WERI-Rb-1 (cell line): Measurements from ENCODE around the gene SDK2.
A peak's percentile ranks its signal among the peaks of the same experiment; 100 is the strongest.

Experiments
- DNase-seq: peaks from one replicate; pipeline ENCODE4 v3.0.0-alpha.2; 2020
- H3K27ac ChIP-seq: fragments of 250-450 bp; sonication (Bioruptor Pico); 2 replicates; pipeline ENCODE4 v1.5.1; 2020; ENCODE audit warnings: mild to moderate bottlenecking, moderate library complexity
- H3K27me3 ChIP-seq: fragments of 250-450 bp; sonication (Bioruptor Pico); 2 replicates; pipeline ENCODE4 v1.5.1; 2021; ENCODE audit warnings: mild to moderate bottlenecking, low read depth, moderate library complexity; ENCODE audit not compliant: insufficient read depth, severe bottlenecking
- H3K36me3 ChIP-seq: fragments of 250-450 bp; sonication (Bioruptor Pico); 2 replicates; pipeline ENCODE4 v1.5.1; 2020; ENCODE audit warnings: mild to moderate bottlenecking, moderate library complexity
- H3K4me3 ChIP-seq: 2 replicates; pipeline ENCODE4 v1.5.1; 2011; ENCODE audit warnings: low read depth, mild to moderate bottlenecking, control low read depth, low read length
- H3K9me3 ChIP-seq: fragments of 250-450 bp; sonication (Bioruptor Pico); 2 replicates; pipeline ENCODE4 v1.5.1; 2021; ENCODE audit warnings: mild to moderate bottlenecking, moderate library complexity; ENCODE audit not compliant: severe bottlenecking
- CTCF ChIP-seq: IDR thresholded peaks from 2 replicates; pipeline ENCODE4 v1.5.1; 2011; ENCODE audit warnings: low read depth, mild to moderate bottlenecking, control low read depth, inconsistent platforms, low read length

The SDK2 gene

GRCh38 chr17:73644145-73645049, at the start of gene SDK2:
SDK2 (minus strand) TSS chr17:73644445; CDS start chr17:73644088, 357 bp downstream.
- DNase-seq = peak; percentile 53
- Histone ChIP-seq H3K27ac (peak within 1 kb of the TSS; percentile 87), H3K27me3 (no peaks in the 10 kb centered on the region), H3K4me3 (peak within 1 kb of the TSS; percentile 84), H3K9me3 (no peaks in the 10 kb centered on the region), H3K36me3 (peaks cover 3% of the 10 kb centered on the region; the same call in 1 of the 2 replicates)
- TF ChIP-seq CTCF = no peak

GRCh38 chr17:73693071-73693470, 48.8 kb upstream of the SDK2 start:
- no peak overlapping the region for H3K4me3 ChIP-seq
- no peaks in the 10 kb centered on the region for H3K27me3 ChIP-seq
- no peak for DNase-seq

GRCh38 chr17:73691321-73691766, 47.1 kb upstream of the SDK2 start:
- H3K27me3 ChIP-seq = no peaks in the 10 kb centered on the region
- no peaks in the 10 kb centered on the region for H3K9me3 ChIP-seq
- H3K36me3 ChIP-seq = no peaks in the 10 kb centered on the region
- no peak overlapping the region for H3K4me3 ChIP-seq
- H3K27ac ChIP-seq = no peak overlapping the region
- no peak for TF ChIP-seq CTCF
- peak; percentile 5 for DNase-seq

More at GRCh38 chr17:73693071-73693470, 48.8 kb upstream of the SDK2 start:
- no peaks in the 10 kb centered on the region for H3K36me3 ChIP-seq
- no peak overlapping the region for H3K27ac ChIP-seq
- no peak for TF ChIP-seq CTCF
- no peaks in the 10 kb centered on the region for H3K9me3 ChIP-seq

- TF ChIP-seq CTCF = no peak
- peak; percentile 42 for DNase-seq
- no peak overlapping the region for H3K27ac ChIP-seq
- H3K4me3 ChIP-seq = no peak overlapping the region
- H3K36me3 ChIP-seq = no peaks in the 10 kb centered on the region
- no peaks in the 10 kb centered on the region for H3K9me3 ChIP-seq
- no peaks in the 10 kb centered on the region for H3K27me3 ChIP-seq
Observed at GRCh38 chr17:73690676-73691075, 46.4 kb upstream of the SDK2 start.

GRCh38 chr17:73689596-73690275, 45.5 kb upstream of the SDK2 start:
- no peak overlapping the region for H3K4me3 ChIP-seq
- TF ChIP-seq CTCF = no peak

More at GRCh38 chr17:73689596-73690275, 45.5 kb upstream of the SDK2 start:
- no peak for DNase-seq
- no peak overlapping the region for H3K27ac ChIP-seq
- H3K36me3 ChIP-seq = no peaks in the 10 kb centered on the region
- no peaks in the 10 kb centered on the region for H3K27me3 ChIP-seq
- no peaks in the 10 kb centered on the region for H3K9me3 ChIP-seq
